Neural progenitor cell (in vitro differentiated cells): ENCODE measurements around the gene DOP1B. TPM values are rescaled to one million over a fixed set of nuclear protein-coding genes. Genes with fewer than 3 reads are reported as not detected.

Experiments used
- DNase-seq: peaks from one replicate; pipeline ENCODE4 v3.0.0-alpha.2; 2016; ENCODE audit warnings: low spot score
- H2AFZ ChIP-seq: fragments of 200-600 bp; sonication (generic); replicated peaks from 2 replicates; pipeline ENCODE4 v1.6.1; 2016; ENCODE audit warnings: antibody characterized with exemption
- H3F3A ChIP-seq: fragments of 200-600 bp; sonication (generic); 2 replicates; pipeline ENCODE4 v1.6.1; 2016; ENCODE audit warnings: antibody characterized with exemption, low read depth
- H3K27ac ChIP-seq: fragments of 200-600 bp; sonication (generic); 2 replicates; pipeline ENCODE4 v1.5.1; 2016; ENCODE audit warnings: mild to moderate bottlenecking
- H3K27me3 ChIP-seq: fragments of 200-600 bp; sonication (generic); 2 replicates; pipeline ENCODE4 v1.6.1; 2016; ENCODE audit warnings: mild to moderate bottlenecking, moderate library complexity
- H3K36me3 ChIP-seq: fragments of 200-600 bp; sonication (generic); 2 replicates; pipeline ENCODE4 v1.5.1; 2016
- H3K4me1 ChIP-seq: fragments of 200-600 bp; sonication (generic); 2 replicates; pipeline ENCODE4 v1.6.1; 2016; ENCODE audit warnings: mixed run types
- H3K4me2 ChIP-seq: fragments of 200-600 bp; sonication (generic); 2 replicates; pipeline ENCODE4 v1.6.1; 2016
- H3K4me3 ChIP-seq: fragments of 200-600 bp; sonication (generic); 2 replicates; pipeline ENCODE4 v1.5.1; 2016
- H3K79me2 ChIP-seq: fragments of 200-600 bp; sonication (generic); 2 replicates; pipeline ENCODE4 v1.6.1; 2016; ENCODE audit warnings: low read depth
- H3K9ac ChIP-seq: fragments of 200-600 bp; sonication (generic); 2 replicates; pipeline ENCODE4 v1.6.1; 2016
- H3K9me3 ChIP-seq: fragments of 200-600 bp; sonication (generic); 2 replicates; pipeline ENCODE4 v1.5.1; 2016; ENCODE audit warnings: low read depth
- H4K20me1 ChIP-seq: fragments of 200-600 bp; sonication (generic); 2 replicates; pipeline ENCODE4 v1.6.1; 2016; ENCODE audit warnings: low read depth
- H3K27ac Mint-ChIP-seq: 3 replicates; pipeline ENCODE4 v1.8.0; 2021; ENCODE audit warnings: mixed read lengths
- H3K27me3 Mint-ChIP-seq: 2 replicates; pipeline ENCODE4 v1.8.0; 2022; ENCODE audit warnings: low read depth, mild to moderate bottlenecking, inconsistent platforms, moderate library complexity, mixed read lengths; ENCODE audit not compliant: insufficient read depth
- H3K36me3 Mint-ChIP-seq: 3 replicates; pipeline ENCODE4 v1.8.0; 2021; ENCODE audit warnings: mixed read lengths
- H3K4me1 Mint-ChIP-seq: 3 replicates; pipeline ENCODE4 v1.8.0; 2021; ENCODE audit warnings: mixed read lengths
- H3K4me3 Mint-ChIP-seq: 3 replicates; pipeline ENCODE4 v1.8.0; 2021; ENCODE audit warnings: mild to moderate bottlenecking, moderate library complexity, mixed read lengths
- H3K9me3 Mint-ChIP-seq: 3 replicates; pipeline ENCODE4 v1.8.0; 2020; ENCODE audit warnings: mixed read lengths
- EZH2 ChIP-seq: fragments of 200-600 bp; sonication (generic); IDR thresholded peaks from 2 replicates; pipeline ENCODE4 v1.6.1; 2017; ENCODE audit warnings: antibody characterized with exemption, mild to moderate bottlenecking, moderate library complexity
- EZH2phosphoT487 ChIP-seq: fragments of 200-600 bp; sonication (generic); IDR thresholded peaks from 2 replicates; pipeline ENCODE4 v1.6.1; 2017; ENCODE audit warnings: antibody characterized with exemption
- total RNA-seq: library from RNA; depleted of rRNA; stranded (reverse); fragments of >200 nt; gene quantifications from 2 replicates; pipeline ENCODE4 v1.2.3, GENCODE V29; 2015; ENCODE audit warnings: low replicate concordance
- TF ChIP-seq, protein P1 (sequence below): fragments of 200-600 bp; sonication (generic); IDR thresholded peaks from 2 replicates; pipeline ENCODE4 v1.5.1; 2017; ENCODE audit warnings: antibody characterized with exemption, mild to moderate bottlenecking

DOP1B gene
- total RNA-seq, 1 donor from 2014 or later: 9.9 TPM

GRCh38 chr21:36162631-36163030 lies 6.0 kb downstream of the DOP1B start:
- no peak for DNase-seq
- Histone ChIP-seq H3K27ac (no peak overlapping the region), H3K4me3 (no peak overlapping the region), H3K4me2 (no peak overlapping the region), H3K36me3 (no peaks in the 10 kb centered on the region), H3F3A (no peaks in the 10 kb centered on the region), H4K20me1 (peaks cover 15% of the 10 kb centered on the region), H3K27me3 (peaks cover 8% of the 10 kb centered on the region), H3K9ac (no peak overlapping the region), H3K4me1 (peaks cover 5% of the 10 kb centered on the region), H3K9me3 (no peaks in the 10 kb centered on the region), H2AFZ (no peak overlapping the region), H3K79me2 (no peaks in the 10 kb centered on the region)
- H3K4me3 Mint-ChIP-seq: no peak overlapping the region
- TF ChIP-seq EZH2 (no peak), EZH2phosphoT487 (no peak)
- TF ChIP-seq, protein P1, sequence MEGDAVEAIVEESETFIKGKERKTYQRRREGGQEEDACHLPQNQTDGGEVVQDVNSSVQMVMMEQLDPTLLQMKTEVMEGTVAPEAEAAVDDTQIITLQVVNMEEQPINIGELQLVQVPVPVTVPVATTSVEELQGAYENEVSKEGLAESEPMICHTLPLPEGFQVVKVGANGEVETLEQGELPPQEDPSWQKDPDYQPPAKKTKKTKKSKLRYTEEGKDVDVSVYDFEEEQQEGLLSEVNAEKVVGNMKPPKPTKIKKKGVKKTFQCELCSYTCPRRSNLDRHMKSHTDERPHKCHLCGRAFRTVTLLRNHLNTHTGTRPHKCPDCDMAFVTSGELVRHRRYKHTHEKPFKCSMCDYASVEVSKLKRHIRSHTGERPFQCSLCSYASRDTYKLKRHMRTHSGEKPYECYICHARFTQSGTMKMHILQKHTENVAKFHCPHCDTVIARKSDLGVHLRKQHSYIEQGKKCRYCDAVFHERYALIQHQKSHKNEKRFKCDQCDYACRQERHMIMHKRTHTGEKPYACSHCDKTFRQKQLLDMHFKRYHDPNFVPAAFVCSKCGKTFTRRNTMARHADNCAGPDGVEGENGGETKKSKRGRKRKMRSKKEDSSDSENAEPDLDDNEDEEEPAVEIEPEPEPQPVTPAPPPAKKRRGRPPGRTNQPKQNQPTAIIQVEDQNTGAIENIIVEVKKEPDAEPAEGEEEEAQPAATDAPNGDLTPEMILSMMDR: no peak
- peaks cover 2% of the 10 kb centered on the region for H3K9me3 Mint-ChIP-seq
- peaks cover 6% of the 10 kb centered on the region for H3K36me3 Mint-ChIP-seq
- H3K27me3 Mint-ChIP-seq: peaks cover 12% of the 10 kb centered on the region
- H3K27ac Mint-ChIP-seq: no peak overlapping the region
- H3K4me1 Mint-ChIP-seq: peaks cover 24% of the 10 kb centered on the region

DNA sequence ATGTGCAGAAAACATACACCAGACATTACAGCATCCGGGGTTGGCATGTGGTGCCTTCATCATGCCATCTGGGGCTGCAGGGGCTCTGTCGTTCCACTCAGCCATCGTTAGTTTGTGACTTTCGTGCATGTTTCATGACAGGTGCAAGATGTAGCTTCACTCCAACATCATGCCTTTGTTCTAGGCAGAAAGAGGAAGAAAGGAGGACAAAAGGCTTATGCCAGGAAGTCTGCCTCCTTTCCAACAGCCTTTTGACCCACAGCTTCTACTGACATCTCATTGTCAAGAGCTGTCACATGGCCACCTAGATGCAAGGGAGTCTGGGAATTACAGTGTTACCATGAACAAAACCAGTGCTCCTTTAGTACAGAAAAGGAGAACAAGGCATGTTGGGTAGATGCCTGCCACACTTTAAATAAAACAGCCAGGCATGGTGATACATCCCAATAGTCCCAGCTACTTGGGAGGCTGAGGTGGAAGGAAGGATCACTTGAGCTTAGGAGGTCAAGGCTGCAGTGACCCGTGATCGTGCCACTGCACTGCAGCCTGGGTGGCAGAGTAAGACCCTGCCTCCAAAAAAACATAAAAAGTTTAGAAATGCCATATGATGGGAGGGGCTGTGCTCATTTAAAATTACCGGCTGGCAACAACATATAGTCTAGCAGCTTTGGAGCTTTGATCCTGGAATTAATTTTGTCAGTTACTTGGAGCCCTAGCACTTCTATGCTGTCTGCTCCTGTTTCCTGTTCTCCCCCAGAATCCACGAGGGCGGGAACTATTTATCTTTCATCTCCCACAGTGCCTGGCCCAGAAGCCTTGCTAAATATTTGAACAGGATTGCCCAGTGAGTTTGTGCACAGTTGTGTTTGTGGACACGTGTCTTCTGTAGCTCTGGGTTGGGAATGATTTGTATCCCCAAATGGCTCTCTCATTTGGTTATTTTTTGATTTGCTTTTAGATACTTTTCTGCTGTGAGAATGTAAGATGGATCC lies 7.4 kb downstream of the DOP1B start:
- H3K27ac ChIP-seq: no peak overlapping the region
- Mint-ChIP-seq H3K27ac (no peak overlapping the region), H3K36me3 (peaks cover 9% of the 10 kb centered on the region), H3K9me3 (peaks cover 2% of the 10 kb centered on the region), H3K27me3 (peaks cover 14% of the 10 kb centered on the region), H3K4me3 (no peak overlapping the region), H3K4me1 (peaks cover 20% of the 10 kb centered on the region)
- H3F3A ChIP-seq: no peaks in the 10 kb centered on the region
- peaks cover 15% of the 10 kb centered on the region for H4K20me1 ChIP-seq
- peaks cover 5% of the 10 kb centered on the region for H3K4me1 ChIP-seq
- TF ChIP-seq EZH2phosphoT487 (no peak), EZH2 (no peak)
- TF ChIP-seq, protein P1: no peak
- no peak overlapping the region for H2AFZ ChIP-seq
- no peak overlapping the region for H3K4me3 ChIP-seq
- H3K4me2 ChIP-seq: no peak overlapping the region
- no peaks in the 10 kb centered on the region for H3K79me2 ChIP-seq
- no peaks in the 10 kb centered on the region for H3K9me3 ChIP-seq
- no peak for DNase-seq
- H3K9ac ChIP-seq: no peak overlapping the region
- H3K27me3 ChIP-seq: no peaks in the 10 kb centered on the region
- H3K36me3 ChIP-seq: no peaks in the 10 kb centered on the region

DNA sequence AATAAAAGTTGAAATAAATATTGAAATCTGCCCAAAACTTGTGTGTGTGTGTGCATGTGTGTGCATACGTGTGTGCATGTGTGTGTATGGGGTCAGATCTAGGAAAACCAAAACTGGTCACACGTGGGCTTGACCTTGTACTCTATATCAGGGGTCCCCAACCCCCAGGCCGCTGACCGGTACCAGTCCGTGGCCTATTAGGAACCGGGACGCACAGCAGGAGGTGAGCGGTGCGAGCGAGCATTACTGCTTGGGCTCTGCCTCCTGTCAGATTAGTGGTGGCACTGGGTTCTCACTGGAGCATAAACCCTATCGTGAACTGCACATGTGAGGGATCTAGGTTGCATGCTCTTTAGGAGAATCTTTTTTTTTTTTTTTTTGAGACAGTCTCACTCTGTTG lies 8.7 kb downstream of the DOP1B start:
- no peaks in the 10 kb centered on the region for H3F3A ChIP-seq
- Mint-ChIP-seq H3K27ac (no peak overlapping the region), H3K9me3 (peaks cover 2% of the 10 kb centered on the region), H3K4me1 (peaks cover 20% of the 10 kb centered on the region), H3K4me3 (no peak overlapping the region), H3K27me3 (peaks cover 12% of the 10 kb centered on the region), H3K36me3 (peaks cover 15% of the 10 kb centered on the region)
- no peaks in the 10 kb centered on the region for H3K36me3 ChIP-seq
- no peak overlapping the region for H3K27ac ChIP-seq
- H3K4me2 ChIP-seq: no peak overlapping the region
- no peaks in the 10 kb centered on the region for H3K27me3 ChIP-seq
- H2AFZ ChIP-seq: no peak overlapping the region
- H3K79me2 ChIP-seq: no peaks in the 10 kb centered on the region
- no peak overlapping the region for H3K4me3 ChIP-seq
- TF ChIP-seq, protein P1: no peak
- TF ChIP-seq EZH2phosphoT487 (no peak), EZH2 (no peak)
- H4K20me1 ChIP-seq: peaks cover 15% of the 10 kb centered on the region
- no peak overlapping the region for H3K9ac ChIP-seq
- no peaks in the 10 kb centered on the region for H3K9me3 ChIP-seq
- DNase-seq: no peak
- H3K4me1 ChIP-seq: peaks cover 5% of the 10 kb centered on the region
